GM21717 (cell line): ENCODE results near the gene LPP.

ENCODE experiments used
- ATAC-seq: cut with Tn5 transposase; IDR thresholded peaks from one replicate; pipeline ENCODE4 v1.9.1; 2021; ENCODE audit warnings: mild to moderate bottlenecking, moderate library complexity; ENCODE audit not compliant: unreplicated experiment

Gene LPP

DNA sequence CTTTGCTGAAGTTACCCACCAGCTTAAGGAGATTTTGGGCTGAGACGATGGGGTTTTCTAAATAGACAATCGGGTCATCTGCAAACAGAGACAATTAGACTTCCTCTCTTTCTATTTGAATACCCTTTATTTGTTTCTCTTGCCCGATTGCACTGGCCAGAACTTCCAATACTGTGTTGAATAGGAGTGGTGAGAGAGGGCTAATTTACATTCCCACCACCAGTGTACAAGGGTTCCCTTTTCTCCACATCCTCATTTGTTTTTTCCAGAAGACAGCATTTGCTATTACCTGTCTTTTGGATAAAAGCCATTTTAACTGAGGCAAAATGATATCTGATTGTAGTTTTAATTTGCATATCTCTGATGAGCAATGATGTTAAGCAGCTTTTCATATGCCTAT, 687.9 kb downstream of the LPP start:
- no peak for ATAC-seq

DNA sequence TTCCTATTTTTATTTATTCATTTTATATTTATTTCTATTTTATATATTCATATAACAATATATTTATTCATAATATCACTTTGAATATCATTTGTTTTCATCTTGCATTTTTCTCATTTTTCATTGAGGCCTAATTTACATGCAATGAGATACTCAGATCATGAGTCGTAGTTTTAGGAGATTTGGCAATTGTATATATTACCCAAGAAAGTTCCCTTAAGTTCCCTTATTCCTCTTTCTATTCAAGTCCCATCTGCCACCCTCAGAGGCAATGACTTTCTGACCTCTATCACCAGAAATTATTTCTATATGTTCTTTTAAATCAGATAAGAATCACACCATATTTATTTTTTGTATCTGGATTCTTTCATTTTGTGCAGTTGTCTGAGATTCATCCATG, 688.7 kb downstream of the LPP start:
- ATAC-seq, result no peak

DNA sequence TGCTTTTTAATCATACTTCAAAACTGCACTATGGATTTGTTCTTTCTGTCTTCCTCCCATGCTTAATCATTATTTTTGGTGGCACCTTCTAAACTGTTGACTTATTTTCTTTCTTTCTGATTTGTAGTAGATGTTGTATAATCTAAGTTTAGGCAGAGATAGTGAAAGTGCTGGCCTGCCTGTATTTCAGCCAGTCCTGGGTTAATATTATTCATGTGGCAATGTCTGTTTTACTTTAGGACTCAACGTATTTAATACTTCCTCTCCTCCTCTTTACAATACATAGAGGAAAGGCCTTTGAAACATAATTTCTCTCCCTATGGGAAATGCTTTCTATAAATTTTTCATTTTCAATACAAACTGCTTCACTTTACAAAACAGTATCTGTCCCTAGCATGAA, 690.1 kb downstream of the LPP start:
- no peak for ATAC-seq

DNA sequence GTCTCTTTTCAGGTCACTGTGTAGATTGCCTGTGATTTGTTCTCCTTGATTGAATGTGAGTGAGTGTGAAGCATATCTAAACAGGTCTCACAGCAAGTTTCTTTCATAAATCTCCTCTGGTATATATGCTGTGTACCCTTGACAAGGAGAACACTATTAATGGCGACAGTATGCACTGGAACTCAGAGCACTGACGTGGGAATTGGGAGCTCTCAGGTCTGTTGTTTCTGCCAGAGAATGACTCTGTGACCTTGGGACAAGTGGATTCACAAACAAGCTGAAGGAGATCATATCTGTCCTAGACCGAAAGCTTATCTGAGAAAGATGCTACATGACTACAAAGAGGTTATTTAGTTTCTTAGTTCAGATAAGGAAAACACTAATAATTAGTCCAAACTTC, 691.6 kb downstream of the LPP start:
- ATAC-seq, result no peak

DNA sequence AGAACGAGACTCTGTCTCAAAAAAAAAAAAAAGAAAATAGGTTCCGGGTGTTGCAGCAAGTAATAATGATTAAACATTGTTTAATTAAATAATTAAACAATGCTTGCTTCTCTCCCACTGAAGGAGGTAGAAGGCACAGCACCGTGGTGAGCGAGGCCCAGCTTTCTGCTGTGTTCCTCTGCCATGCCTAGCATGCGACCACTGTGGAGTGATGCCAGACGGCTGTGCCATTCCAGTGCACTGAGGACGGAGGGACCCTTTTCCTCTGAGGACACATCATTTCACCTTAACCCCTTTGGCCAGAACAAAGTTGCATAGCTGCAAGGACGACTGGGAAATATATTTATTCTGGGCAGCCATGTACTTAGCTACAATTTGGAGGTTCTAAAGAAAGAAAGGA, 695.0 kb downstream of the LPP start:
- ATAC-seq, result no peak

DNA sequence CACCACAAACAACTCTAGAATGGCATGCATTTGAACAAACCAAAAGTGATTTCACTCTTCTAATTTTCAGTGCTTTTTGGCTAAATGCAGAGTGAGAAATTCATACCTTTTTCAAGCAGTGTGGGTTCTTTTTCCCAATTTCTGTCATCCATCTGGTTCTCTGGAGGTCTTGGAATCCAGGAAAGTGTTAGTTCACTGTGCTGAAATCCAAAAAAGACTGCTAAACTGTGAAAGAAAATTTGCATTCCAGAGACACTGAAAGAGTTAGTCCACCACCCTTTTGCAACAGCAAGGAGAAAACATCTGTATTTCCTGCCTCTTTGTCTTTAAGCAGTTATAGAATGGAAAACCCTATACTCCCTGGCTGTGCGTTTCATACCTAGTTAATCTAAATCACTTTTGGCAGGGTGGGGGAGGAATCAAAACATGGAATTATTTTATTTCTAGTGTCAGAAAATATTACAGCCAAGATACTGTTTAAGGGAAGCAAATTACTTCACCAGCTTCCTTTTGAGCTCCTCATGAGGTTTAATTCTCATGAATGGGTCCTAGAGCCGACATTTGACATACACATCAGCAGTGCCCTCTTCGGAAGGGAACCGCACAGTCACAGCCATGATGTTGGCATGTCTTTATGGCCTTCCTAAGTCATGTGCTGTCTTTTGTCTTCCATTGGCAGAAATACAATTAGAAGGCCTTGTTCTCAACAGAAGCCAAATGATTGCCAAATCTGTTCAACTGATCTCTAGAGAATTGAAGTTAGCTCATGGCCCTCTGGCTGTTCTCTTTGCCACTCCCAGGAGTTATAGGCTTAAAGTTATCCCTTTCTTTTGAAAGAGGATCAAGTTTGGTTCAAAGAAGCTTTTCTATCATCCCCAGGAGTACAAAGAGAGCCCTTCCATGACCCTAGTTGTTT, 700.2 kb downstream of the LPP start:
- ATAC-seq, result no peak

DNA sequence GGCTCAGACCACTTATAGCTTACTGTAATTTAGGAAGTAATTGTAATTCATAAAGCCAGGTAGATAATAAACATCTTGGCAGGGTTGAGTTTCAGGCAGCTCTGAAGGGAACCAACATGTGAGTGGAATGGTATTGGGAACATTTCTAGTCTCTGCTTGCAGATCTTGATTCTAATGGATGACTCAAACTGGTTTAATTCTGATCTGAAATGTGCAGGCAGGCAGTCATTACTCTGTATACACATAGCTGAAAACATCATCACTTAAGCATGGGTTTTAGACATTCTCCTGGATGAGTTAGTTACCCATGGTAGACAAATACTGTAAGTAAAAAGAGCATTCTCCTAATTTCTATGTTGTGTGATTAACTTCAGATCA, 700.8 kb downstream of the LPP start:
- ATAC-seq, result no peak

DNA sequence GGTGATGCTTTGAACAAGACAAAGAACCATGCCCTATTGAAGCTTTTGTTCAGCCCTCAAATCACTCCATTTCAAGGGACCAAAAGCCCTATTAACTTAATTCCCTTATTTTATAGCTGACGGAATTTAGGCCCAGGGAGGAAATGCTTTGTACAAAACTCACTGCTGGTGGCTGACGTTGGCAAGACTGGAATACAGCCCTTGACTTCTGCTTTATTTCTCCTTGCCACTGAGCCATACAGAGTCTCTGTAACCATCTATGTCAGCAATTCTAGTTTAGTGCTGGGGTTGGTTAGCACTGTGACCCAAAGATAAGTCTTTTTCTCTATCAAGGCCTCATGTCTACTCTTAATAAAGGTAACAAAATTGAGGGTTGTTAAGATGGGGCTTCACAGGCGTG, 701.7 kb downstream of the LPP start:
- no peak for ATAC-seq

DNA sequence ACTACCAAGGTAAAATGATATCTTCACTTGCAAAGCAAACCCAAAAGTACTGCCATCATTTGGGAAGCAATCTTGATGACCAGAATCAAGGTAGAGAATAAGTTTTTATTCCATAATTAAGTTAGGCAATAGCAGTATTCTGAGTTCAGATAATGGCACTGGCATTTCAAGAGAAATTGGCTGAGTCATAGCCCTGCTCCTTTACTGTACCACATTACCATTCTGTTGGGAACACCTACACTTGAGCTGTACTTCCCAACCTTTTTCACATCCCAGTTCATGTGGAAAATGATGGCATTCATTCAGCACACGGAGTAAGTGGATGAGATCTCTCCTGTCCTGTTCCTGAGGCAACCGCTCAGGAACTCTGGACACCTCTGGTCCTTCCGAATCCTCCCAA, 706.2 kb downstream of the LPP start:
- ATAC-seq, result no peak

DNA sequence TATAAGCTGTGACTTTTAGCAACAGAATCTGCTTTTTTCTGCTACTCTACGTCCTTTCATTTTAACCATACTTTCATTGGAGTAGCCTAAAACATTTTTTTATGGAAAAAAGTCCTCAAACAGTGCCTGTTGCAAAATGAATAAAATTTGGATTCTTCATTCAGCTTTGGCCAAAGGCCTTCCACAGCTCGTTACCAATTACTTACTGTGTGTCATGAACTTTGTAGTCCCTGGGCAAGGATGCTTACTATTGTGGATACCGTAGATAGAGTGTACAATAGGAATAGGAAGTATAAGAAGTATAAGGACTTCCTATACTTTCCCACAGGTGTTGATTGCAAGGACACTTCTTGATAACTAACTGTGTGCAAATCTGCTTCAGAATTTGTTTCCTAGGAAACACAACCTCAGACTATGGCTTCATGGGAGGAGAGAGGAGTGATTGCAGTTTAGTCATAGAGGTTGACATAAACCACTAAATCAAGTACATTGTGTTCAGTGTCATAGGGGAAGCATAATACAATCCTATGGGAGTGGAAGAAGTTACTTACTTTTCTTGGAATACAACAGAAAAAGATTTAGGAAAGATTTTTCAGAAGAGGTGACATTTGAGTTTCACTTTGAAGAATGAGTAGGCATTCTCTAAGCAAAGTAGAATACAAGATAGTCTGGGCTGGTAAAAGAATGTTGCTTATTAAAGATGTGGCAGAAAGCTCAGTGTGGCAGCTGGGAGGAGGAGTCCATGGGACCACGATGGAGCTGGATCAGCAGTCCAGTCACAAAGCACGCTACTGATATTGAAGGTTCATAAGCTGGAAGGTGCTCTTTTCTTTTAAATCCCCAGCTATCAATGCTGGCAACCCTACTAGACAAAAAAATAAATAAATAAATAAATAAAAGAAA, 708.1 kb downstream of the LPP start:
- ATAC-seq, result no peak

DNA sequence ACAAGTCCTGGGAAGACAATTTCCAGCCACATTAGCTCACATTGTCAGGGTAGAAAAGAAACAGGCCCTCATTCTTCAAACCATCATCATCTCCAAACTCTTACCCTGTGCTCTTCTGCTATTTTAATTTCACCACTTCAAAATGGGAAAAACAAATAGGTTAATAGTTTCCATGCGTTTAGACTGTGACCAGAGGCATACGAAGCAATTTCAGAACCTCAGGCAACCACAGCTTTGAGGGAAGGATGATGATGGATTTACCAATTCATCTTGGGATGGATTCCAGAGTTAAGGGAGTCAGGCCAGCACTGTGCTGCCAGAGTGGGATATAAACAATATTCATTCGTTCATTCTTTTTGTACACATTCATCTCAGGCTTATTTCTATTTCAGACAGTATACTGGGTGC, 710.0 kb downstream of the LPP start:
- no peak for ATAC-seq

DNA sequence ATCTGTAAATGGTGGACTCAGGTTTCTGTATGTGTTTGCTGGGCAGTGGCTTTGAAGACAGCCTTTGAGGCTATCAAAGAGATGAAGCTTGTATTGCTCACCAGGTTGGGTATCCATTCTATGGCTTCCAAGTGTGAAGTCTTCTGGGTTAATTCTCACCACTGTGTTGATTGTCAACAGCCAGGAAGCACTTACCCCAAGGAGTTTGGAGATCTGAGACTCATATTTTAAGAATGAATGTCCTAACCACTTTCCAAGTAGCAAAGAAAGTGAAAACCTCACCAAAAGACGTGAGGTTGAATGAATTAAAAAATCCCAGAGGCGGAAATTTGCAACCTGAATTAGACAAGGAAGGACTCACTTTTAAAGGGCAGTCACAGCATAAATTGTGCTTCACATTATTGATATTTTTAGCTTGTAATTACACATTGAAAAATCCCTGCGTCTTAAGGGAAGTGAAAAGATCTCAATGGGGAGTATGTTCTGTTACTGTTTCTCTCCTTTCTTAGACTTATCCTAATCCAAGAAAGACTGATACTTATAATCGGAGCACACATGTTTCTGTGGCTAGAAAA, 713.8 kb downstream of the LPP start:
- ATAC-seq, result no peak

DNA sequence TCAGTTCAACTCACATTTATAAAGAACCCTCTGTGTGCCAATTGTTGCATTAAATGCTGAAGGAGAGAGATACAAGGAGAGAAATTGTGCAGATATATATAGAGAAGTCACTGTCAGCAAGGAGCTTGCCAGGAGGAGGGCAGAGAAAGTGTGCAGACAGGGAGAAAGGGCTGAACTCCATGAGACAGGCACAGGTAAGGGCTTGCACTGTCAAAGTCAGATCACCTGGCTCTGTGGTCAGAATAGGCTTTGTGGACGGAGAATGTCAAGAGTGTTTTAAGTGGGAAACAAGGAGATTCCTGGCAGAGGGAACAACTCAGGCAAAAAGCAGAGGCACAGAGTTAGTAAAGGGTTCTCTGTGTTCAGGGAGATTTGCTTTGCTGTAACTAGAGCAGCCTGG, 714.8 kb downstream of the LPP start:
- no peak for ATAC-seq

DNA sequence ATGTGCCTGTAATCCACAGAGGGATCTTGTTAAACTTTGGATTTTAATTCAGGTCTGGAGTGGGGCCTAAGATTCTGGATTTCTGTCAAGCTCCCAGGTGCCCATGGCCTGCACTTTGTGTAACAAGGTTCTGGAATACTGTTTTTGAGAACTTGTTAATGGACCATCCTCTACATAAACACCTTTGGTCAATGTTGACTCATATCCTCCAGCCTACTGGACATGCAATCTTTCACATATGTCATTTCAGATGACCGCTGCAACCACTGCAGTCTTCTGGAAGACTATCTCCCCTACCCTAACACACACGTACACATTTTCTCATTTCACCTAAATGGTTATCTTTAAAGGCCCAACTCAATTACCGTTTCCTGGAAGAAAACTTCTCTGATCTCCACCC, 715.7 kb downstream of the LPP start:
- no peak for ATAC-seq

DNA sequence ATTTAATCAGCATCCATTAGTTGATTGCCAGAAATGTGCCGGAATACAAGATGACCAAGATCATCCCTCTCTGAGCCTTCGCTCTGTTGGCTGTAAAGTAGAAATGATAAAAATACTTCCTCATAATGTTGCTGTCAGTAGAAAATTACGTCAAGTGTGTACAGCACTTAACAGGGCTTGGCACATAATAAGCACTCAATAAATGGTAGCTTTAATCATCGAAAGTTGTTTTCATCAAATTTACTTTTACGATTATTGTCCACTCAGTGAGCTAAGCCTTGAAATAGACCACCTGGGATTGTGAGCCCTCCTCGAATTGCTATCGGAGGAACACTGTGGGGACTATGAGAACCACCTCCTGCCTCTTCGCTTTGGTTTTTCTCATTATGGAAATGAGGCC, 716.5 kb downstream of the LPP start:
- ATAC-seq, result no peak

DNA sequence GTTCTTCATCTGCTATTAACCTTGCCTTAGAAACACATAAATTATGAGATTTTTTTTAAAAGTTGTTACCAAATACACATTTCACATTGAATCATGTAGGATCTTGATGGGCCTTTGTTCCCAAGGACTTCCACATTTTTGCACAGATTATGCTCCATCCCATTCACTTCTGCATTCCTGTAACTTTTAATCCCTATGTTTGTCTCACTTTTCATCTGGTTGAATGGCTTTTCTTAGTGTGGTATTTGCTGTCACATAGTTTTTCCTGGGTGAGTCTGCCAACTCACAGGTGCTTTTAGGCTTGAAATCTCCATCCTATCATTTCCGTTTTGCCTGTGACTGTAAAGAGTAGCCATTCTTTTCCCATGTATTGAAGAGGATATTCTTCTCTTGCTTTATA, 720.6 kb downstream of the LPP start:
- no peak for ATAC-seq

DNA sequence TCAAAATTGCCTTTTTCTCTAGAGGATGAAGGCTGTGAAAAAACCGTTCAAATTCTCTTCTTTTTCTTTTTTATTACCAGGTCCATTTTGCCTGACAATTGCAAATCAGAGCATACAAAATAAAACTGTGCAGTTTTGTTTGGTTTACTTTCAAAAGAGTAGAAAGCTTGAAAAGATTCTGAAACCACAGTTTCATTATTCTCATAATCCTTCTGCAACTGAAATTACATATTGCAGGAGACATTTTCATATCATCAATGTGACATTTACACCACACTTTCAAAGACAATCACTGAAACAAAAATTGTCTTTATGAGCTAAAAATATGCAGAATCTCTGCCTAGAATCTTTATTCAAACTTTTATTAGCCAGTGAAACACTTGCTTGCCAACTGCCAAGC, 721.5 kb downstream of the LPP start:
- ATAC-seq, result no peak

DNA sequence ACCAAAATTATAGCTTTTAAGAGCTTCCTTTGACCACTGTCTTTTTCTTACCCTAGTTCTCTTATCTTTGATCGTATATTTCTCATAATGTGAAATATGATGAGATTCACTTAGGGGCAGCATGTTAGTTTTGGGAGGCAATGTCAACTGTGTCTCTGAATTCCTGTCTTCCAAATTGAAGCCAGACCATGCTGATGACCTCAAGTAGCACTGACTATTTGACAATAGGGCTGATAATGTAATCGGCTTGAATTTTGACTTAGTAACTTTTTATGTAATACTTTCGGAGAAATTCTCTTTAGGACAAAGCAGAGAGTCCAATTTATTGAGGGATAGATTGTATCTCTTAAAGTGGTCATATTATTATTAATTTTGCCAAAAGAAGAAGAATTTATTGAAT, 722.4 kb downstream of the LPP start:
- no peak for ATAC-seq

DNA sequence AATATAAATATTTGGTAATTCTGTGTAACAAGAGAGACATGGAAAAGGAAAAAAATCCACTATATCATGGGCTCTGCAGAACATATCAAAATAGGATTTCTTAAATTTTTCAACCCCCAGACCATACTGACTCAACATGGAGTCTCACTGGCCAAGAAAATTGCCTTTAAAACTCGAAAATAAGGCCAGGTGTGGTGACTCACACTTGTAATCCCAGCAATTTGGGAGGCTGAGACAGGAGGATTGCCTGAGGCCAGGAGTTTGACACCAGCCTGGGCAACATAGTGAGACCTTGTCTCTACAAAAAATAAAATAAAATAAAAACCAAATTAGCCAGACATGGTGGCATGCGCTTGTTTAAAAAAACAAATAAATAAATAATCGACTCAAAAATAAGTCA, 723.4 kb downstream of the LPP start:
- ATAC-seq, result no peak

DNA sequence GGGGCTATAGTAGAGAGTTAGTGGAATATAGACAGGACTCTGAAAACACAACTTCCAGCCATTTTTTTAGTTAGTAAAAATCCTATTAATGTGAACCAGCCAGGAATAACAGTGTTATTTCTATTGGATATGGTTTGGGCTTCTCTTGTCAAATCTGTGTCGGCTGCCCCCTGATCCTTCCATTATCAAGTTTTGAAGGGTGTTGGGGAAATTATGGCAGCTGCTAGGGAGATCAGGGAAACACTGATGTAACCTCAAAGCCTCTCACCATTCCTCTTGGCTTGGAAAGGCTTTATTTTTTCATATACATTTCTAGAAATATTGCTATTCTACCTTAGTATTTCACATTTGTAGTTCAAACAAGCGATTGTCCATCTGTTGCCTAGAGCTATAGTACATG, 724.1 kb downstream of the LPP start:
- no peak for ATAC-seq

DNA sequence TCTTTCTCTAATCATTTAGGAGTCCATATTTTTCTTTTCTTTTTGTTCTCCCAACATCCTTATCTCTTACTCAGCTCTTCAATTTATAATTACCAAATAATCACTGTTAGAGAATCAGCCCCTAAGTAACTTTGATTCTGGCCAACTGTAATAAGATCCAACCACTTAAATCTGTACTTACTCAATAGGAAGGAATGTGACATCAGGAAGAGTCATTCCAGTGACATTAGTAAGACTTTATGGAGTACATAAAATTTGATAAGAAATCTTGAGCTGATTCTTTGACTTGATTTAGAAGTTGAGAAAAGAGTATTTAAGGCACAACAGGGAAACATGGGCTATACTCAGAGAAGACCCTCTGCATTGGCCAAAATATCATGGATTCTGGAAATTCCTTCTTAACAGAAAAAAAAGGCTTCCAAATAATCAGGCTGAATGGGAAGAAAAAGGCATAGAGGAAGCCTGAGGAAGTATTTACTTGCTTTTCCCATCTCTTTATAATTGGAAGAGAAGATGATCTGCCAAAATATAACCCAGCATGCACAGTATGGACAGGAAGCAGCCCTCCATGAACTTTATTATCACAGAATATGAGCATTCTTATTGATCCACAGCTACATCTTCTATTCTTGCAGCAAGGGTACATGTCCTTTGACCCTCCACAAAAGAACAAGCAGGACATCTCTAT, 728.1 kb downstream of the LPP start:
- no peak for ATAC-seq
